SU-DHL-6 (cell line): Measurements from ENCODE around the gene DDIT3.

Source experiments
- H2AFZ ChIP-seq: fragments of 200-600 bp; sonication (generic); 2 replicates; pipeline ENCODE4 v1.6.1; 2014; ENCODE audit warnings: low read depth, mild to moderate bottlenecking, moderate library complexity, mixed read lengths, antibody characterized with exemption, low read length; ENCODE audit not compliant: severe bottlenecking
- H3F3A ChIP-seq: fragments of 200-600 bp; shearing (Covaris generic); 2 replicates; pipeline ENCODE4 v1.6.0; 2016; ENCODE audit warnings: antibody characterized with exemption, mild to moderate bottlenecking; ENCODE audit not compliant: insufficient read depth
- H3K27ac ChIP-seq: fragments of 200-600 bp; sonication (generic); 2 replicates; pipeline ENCODE4 v1.5.1; 2016; ENCODE audit warnings: low read depth, mild to moderate bottlenecking, low read length, moderate library complexity, mixed read lengths
- H3K27me3 ChIP-seq: fragments of 200-600 bp; sonication (generic), shearing (Covaris generic); 2 replicates; pipeline ENCODE4 v1.6.0; 2014; ENCODE audit warnings: mild to moderate bottlenecking, low read length
- H3K36me3 ChIP-seq: fragments of 200-600 bp; sonication (generic); 2 replicates; pipeline ENCODE4 v1.6.1; 2014; ENCODE audit warnings: mild to moderate bottlenecking, low read length, mixed read lengths
- H3K4me2 ChIP-seq: fragments of 300-600, 200-600 bp; shearing (Covaris generic), sonication (generic); 2 replicates; pipeline ENCODE4 v1.6.0; 2014; ENCODE audit warnings: low read length, low read depth, mild to moderate bottlenecking; ENCODE audit not compliant: poor library complexity, severe bottlenecking
- H3K4me3 ChIP-seq: fragments of 200-600 bp; sonication (generic); 2 replicates; pipeline ENCODE4 v1.5.1; 2014; ENCODE audit warnings: antibody characterized with exemption, low read length, mild to moderate bottlenecking, mixed read lengths; ENCODE audit not compliant: insufficient read depth, poor library complexity, severe bottlenecking
- H3K79me2 ChIP-seq: fragments of 200-600 bp; sonication (generic); 2 replicates; pipeline ENCODE4 v1.6.1; 2014; ENCODE audit warnings: mild to moderate bottlenecking, low read length, moderate library complexity; ENCODE audit not compliant: insufficient read depth
- H3K9ac ChIP-seq: fragments of 200-600 bp; sonication (generic); 2 replicates; pipeline ENCODE4 v1.7.0; 2014; ENCODE audit warnings: mild to moderate bottlenecking, low read length
- H3K9me2 ChIP-seq: fragments of 200-600 bp; sonication (generic); replicated peaks from 2 replicates; pipeline ENCODE4 v1.6.1; 2014; ENCODE audit warnings: low read length; ENCODE audit not compliant: insufficient read depth
- H3K9me3 ChIP-seq: fragments of 200-600 bp; sonication (generic); 2 replicates; pipeline ENCODE4 v1.6.1; 2014; ENCODE audit warnings: low read length, mixed read lengths; ENCODE audit not compliant: insufficient read depth
- H4K20me1 ChIP-seq: fragments of 200-600 bp; sonication (generic); 2 replicates; pipeline ENCODE4 v1.6.1; 2014; ENCODE audit warnings: low read depth, mild to moderate bottlenecking, antibody characterized with exemption, low read length, moderate library complexity, mixed read lengths
- CTCF ChIP-seq: fragments of 200-600 bp; sonication (generic); IDR thresholded peaks from one replicate; pipeline ENCODE4 v1.5.1; 2017; ENCODE audit warnings: antibody characterized with exemption, mild to moderate bottlenecking, low read length, moderate library complexity; ENCODE audit not compliant: insufficient read depth, poor library complexity, severe bottlenecking
- EZH2phosphoT487 ChIP-seq: fragments of 200-600 bp; sonication (generic), shearing (Covaris generic); conservative IDR thresholded peaks from 2 replicates; pipeline ENCODE4 v1.6.1; 2018; ENCODE audit warnings: mild to moderate bottlenecking, antibody characterized with exemption, low read length, moderate library complexity, mixed read lengths

The DDIT3 gene

GRCh38 chr12:57513266-57513665, 7.0 kb downstream of the DDIT3 start:
- H3K9ac ChIP-seq = no peak overlapping the region
- H3K4me3 ChIP-seq = no peak overlapping the region
- no peaks in the 10 kb centered on the region for H3K9me3 ChIP-seq
- no peak overlapping the region for H3K27ac ChIP-seq
- H4K20me1 ChIP-seq = no peaks in the 10 kb centered on the region
- H3K36me3 ChIP-seq = peaks cover 20% of the 10 kb centered on the region
- no peak overlapping the region for H3K4me2 ChIP-seq
- H3F3A ChIP-seq = peaks cover 42% of the 10 kb centered on the region
- H2AFZ ChIP-seq = no peak overlapping the region
- peaks cover 4% of the 10 kb centered on the region for H3K79me2 ChIP-seq
- TF ChIP-seq CTCF = no peak
- TF ChIP-seq EZH2phosphoT487 = no peak
- H3K27me3 ChIP-seq = no peaks in the 10 kb centered on the region
- no peaks in the 10 kb centered on the region for H3K9me2 ChIP-seq

GRCh38 chr12:57512665-57513064, 7.6 kb downstream of the DDIT3 start:
- no peak overlapping the region for H2AFZ ChIP-seq
- TF ChIP-seq EZH2phosphoT487 (no peak), CTCF (no peak)
- no peaks in the 10 kb centered on the region for H3K9me2 ChIP-seq
- H4K20me1 ChIP-seq = no peaks in the 10 kb centered on the region
- no peak overlapping the region for H3K9ac ChIP-seq
- no peaks in the 10 kb centered on the region for H3K79me2 ChIP-seq
- no peaks in the 10 kb centered on the region for H3K27me3 ChIP-seq
- no peaks in the 10 kb centered on the region for H3K9me3 ChIP-seq
- H3K27ac ChIP-seq = no peak overlapping the region
- H3F3A ChIP-seq = peaks cover 38% of the 10 kb centered on the region
- H3K4me2 ChIP-seq = no peak overlapping the region
- no peak overlapping the region for H3K4me3 ChIP-seq
- peaks cover 20% of the 10 kb centered on the region for H3K36me3 ChIP-seq

- Histone ChIP-seq H3K27ac (no peak overlapping the region), H3K9me2 (no peaks in the 10 kb centered on the region), H4K20me1 (no peaks in the 10 kb centered on the region), H2AFZ (no peak overlapping the region), H3K27me3 (no peaks in the 10 kb centered on the region), H3K9ac (no peak overlapping the region), H3K4me2 (no peak overlapping the region), H3F3A (peaks cover 33% of the 10 kb centered on the region), H3K36me3 (peaks cover 17% of the 10 kb centered on the region; the same call in 1 of the 2 replicates), H3K4me3 (no peak overlapping the region), H3K79me2 (no peaks in the 10 kb centered on the region), H3K9me3 (no peaks in the 10 kb centered on the region)
- TF ChIP-seq EZH2phosphoT487 = no peak
- TF ChIP-seq CTCF = no peak
Measured at GRCh38 chr12:57511588-57512325, 8.6 kb downstream of the DDIT3 start.
